Natural killer cell treated with Interleukin-12 subunit alpha and Interleukin-12 subunit beta and Interleukin-15 and Interleukin-18, amount 100 ng/mL, for 72 hours (primary cell): ENCODE data around the gene SPNS2. TPM values are rescaled to one million over a fixed set of nuclear protein-coding genes. Genes with fewer than 3 reads are reported as not detected.
A peak's percentile ranks its signal among the peaks of the same experiment; 100 is the strongest.

Source experiments
- ATAC-seq, 2 donors: fragments of 150-1000 bp; cut with Tn5 transposase in 1 of 2; sonication (Bioruptor Pico), chemical (Tn5 transposase) in 1 of 2; 2 replicates each; pipeline ENCODE4 v1.10.0; 2021
- DNase-seq: peaks from one replicate; pipeline ENCODE4 v3.0.0; 2022; ENCODE audit warnings: low spot score
- H3K27ac Mint-ChIP-seq, 2 donors: 1 replicate in 1 of 2; 2 replicates in 1 of 2; pipeline ENCODE4 v1.8.0; 2022; ENCODE audit warnings: mixed read lengths in 2 of 2, mild to moderate bottlenecking in 1 of 2, moderate library complexity in 1 of 2
- H3K27me3 Mint-ChIP-seq, 2 donors: 1 replicate in 1 of 2; 2 replicates in 1 of 2; pipeline ENCODE4 v1.8.0; 2022; ENCODE audit warnings: mixed read lengths in 2 of 2
- H3K36me3 Mint-ChIP-seq: one replicate; pipeline ENCODE4 v1.8.0; 2022; ENCODE audit warnings: mixed read lengths
- H3K4me1 Mint-ChIP-seq, 2 donors: 1 replicate in 1 of 2; 2 replicates in 1 of 2; pipeline ENCODE4 v1.8.0; 2022; ENCODE audit warnings: low read depth in 2 of 2, mixed read lengths in 2 of 2, mild to moderate bottlenecking in 1 of 2
- H3K4me3 Mint-ChIP-seq: one replicate; pipeline ENCODE4 v1.8.0; 2022; ENCODE audit warnings: mixed read lengths
- H3K9me3 Mint-ChIP-seq: 2 replicates; pipeline ENCODE4 v1.8.0; 2022; ENCODE audit warnings: mixed read lengths
- total RNA-seq, 2 donors: library from RNA; stranded (reverse); gene quantifications; one replicate each; pipeline ENCODE4 v1.2.3, GENCODE V29; 2022

SPNS2 gene
- total RNA-seq, 2 donors from 2014 or later = not detected

DNA sequence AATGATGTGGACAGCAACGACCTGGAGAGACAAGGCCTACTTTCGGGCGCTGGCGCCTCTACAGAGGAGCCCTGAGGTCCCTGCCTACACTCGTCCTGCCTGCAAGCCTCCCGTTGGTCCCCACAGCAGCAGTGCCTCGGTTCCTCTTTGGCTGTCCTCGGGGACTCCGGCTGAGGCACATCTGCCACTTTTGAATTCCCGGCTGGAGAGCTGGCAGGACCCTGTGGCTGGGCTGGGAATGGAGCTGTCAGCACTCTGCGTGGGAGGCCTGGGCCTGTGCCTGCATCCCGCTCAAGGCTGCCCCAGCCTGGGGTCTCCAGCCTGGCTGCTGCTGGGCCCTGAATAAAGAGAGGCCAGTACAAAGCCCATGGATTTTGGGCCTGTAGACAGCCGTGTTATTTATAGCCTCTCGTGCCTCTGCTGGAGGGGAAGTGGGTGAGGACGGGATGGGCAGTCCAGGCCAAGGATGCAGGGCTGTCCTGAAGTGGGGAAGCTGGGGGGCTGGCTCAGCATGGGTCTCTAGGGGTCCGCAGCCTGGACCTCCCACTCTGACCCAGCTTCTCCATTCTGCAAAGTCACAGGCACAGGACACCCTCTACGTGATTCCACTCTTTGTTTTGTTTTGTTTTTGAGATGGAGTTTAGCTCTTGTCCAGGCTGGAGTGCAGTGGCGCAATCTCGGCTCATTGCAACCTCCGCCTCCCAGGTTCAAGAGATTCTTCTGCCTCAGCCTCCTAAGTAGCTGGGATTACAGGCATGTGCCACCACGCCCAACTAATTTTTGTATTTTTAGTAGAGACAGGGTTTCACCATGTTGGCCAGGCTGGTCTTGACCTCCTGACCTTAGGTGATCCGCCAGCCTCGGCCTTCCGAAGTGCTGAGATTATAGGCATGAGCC lies 10.6 kb upstream of the SPNS2 start:
- H3K4me3 Mint-ChIP-seq = no peak overlapping the region
- peaks cover 18 to 23% of the 10 kb centered on the region in 2 donors for H3K4me1 Mint-ChIP-seq
- no peak for ATAC-seq
- no peaks in the 10 kb centered on the region for H3K36me3 Mint-ChIP-seq
- no peak overlapping the region for H3K27ac Mint-ChIP-seq
- peaks cover 0 to 6% of the 10 kb centered on the region in 2 donors for H3K27me3 Mint-ChIP-seq
- H3K9me3 Mint-ChIP-seq = no peaks in the 10 kb centered on the region
- no peak for DNase-seq

- H3K4me3 Mint-ChIP-seq = no peak overlapping the region
- H3K9me3 Mint-ChIP-seq = no peaks in the 10 kb centered on the region
- peaks cover 18 to 19% of the 10 kb centered on the region in 2 donors for H3K4me1 Mint-ChIP-seq
- DNase-seq = no peak
- peaks cover 0 to 6% of the 10 kb centered on the region in 2 donors for H3K27me3 Mint-ChIP-seq
- H3K27ac Mint-ChIP-seq = no peak overlapping the region
- H3K36me3 Mint-ChIP-seq = no peaks in the 10 kb centered on the region
- no peak for ATAC-seq
Measured at GRCh38 chr17:4488989-4489595, 9.6 kb upstream of the SPNS2 start.

GRCh38 chr17:4490109-4490591 lies 8.5 kb upstream of the SPNS2 start:
- H3K9me3 Mint-ChIP-seq = no peaks in the 10 kb centered on the region
- peaks cover 0 to 6% of the 10 kb centered on the region in 2 donors for H3K27me3 Mint-ChIP-seq
- no peak for DNase-seq
- no peaks in the 10 kb centered on the region for H3K36me3 Mint-ChIP-seq
- no peak overlapping the region for H3K4me3 Mint-ChIP-seq
- peaks cover 13 to 14% of the 10 kb centered on the region in 2 donors for H3K4me1 Mint-ChIP-seq
- ATAC-seq = no peak
- no peak overlapping the region for H3K27ac Mint-ChIP-seq

- DNase-seq = no peak
- Mint-ChIP-seq H3K4me1 (peaks cover 12 to 13% of the 10 kb centered on the region in 2 donors), H3K27ac (no peak overlapping the region)
Measured at GRCh38 chr17:4490637-4491061, 8.0 kb upstream of the SPNS2 start.

DNA sequence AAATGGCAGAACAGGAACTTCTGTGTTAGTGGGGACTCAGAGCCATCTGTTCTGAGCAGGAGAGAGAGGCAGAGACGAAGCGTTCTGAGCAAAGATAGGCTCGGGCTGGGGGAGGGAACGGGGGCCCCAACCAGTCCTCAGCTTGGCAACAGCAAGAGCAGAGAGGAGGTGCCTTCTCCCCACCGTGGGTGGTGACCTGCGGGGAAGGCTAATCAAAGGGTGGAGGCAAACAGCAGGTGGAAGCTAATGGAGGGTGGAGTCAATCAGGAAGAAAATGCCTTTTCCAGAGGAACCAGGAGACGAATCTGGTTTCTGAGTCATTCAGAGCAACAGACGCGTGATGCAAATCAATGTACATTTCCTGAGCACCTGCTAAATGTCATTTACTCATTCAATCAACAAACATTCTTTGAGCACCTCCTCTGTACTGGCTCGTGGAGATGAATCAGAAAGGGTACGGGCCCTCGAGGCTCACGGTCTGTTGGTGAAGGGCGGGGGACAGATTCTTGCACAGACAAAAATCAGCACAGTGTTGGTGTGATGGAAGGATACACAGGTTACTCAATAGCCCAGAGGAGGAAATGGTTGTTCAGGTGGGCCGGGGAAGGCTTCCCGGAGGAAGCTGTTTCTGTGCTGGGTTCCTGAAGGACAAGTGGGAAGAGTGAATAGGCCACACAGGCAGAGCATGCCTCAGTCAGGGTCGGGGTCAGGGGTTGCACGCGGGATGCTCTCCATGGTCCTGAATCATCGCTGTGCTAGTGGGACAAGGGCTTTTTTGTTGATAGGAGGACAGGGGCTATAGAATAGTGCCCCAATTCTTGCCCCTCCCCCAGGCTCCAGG lies 5.7 kb upstream of the SPNS2 start:
- no peak for DNase-seq
- no peaks in the 10 kb centered on the region for H3K36me3 Mint-ChIP-seq
- no peak for ATAC-seq

More at GRCh38 chr17:4490637-4491061, 8.0 kb upstream of the SPNS2 start:
- no peaks in the 10 kb centered on the region for H3K9me3 Mint-ChIP-seq
- no peak for ATAC-seq
- H3K27me3 Mint-ChIP-seq = peaks cover 0 to 6% of the 10 kb centered on the region in 2 donors
- H3K36me3 Mint-ChIP-seq = no peaks in the 10 kb centered on the region
- H3K4me3 Mint-ChIP-seq = no peak overlapping the region

DNA sequence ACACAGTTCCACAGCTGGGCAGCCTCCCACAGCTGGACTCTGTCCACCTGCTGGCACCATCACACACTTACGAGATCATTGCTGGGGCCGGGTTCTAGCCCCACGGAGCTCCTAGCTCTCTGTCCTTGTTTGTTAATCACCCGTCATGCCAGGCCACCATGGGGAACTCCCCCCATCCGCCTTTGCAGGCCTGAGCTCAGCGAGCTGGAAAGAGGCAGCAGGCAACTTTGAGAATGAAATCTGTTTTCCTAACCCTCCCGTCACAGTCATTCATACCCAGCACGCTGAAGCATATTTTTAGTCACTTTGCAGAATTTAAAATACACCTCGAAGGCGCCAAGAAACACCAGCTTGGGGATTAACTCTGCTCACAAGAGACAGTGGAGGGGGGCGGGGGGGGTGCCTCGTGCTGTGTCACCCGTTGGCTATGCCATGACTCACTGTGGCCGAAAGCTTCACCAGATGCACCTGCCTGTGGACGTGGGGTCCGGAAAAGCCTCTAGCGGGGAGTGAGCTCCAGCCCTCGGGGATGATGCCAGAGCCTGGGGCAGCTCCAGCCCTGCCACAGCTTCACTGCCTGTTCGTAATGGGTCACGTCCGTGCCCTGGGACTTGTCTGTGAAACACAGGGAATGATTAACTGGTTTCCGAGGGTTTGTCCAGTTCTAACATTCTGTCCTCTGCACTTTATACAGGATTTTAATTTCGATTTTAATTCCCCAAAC lies 1.4 kb upstream of the SPNS2 start:
- Mint-ChIP-seq H3K27ac (no peak overlapping the region), H3K4me1 (peaks cover 13 to 19% of the 10 kb centered on the region in 2 donors), H3K9me3 (no peaks in the 10 kb centered on the region), H3K4me3 (no peak overlapping the region), H3K36me3 (no peaks in the 10 kb centered on the region), H3K27me3 (peaks cover 17 to 28% of the 10 kb centered on the region in 2 donors)
- ATAC-seq (no peak), DNase-seq (no peak)

More for the DNA sequence above, 5.7 kb upstream of the SPNS2 start:
- Mint-ChIP-seq H3K4me1 (peaks cover 0 to 3% of the 10 kb centered on the region in 2 donors), H3K27ac (no peak overlapping the region), H3K27me3 (peaks cover 0 to 6% of the 10 kb centered on the region in 2 donors), H3K4me3 (no peak overlapping the region), H3K9me3 (no peaks in the 10 kb centered on the region)

GRCh38 chr17:4499431-4500190 lies 930 bp downstream of the SPNS2 start:
- Mint-ChIP-seq H3K4me3 (peak overlapping the region; percentile 77), H3K9me3 (no peaks in the 10 kb centered on the region), H3K4me1 (peaks cover 13 to 16% of the 10 kb centered on the region in 2 donors), H3K36me3 (no peaks in the 10 kb centered on the region), H3K27ac (no peak overlapping the region), H3K27me3 (peaks cover 26 to 31% of the 10 kb centered on the region in 2 donors)
- DNase-seq (no peak), ATAC-seq (peak in 1 of 2 donors; percentile 7)

DNA sequence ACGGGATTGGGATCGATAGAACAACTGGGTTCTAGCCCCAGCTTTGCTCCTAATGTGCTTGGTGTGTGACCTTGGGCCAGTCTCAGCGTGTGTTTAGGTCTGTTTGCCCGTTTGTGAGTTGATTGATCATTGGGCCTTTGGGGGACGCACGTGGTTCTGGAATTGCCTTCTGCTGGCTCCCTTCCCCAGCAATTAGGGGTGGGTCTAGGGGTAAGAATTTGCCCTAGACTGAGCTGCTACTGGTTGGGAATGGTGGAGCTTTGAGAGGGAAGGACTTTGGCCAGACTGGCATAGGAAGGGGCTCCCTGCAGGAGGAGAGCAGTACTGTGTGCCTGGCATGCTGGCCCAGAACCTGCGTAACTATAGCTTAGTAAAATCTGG lies 1.5 kb downstream of the SPNS2 start:
- no peak overlapping the region for H3K27ac Mint-ChIP-seq
- peaks cover 31% of the 10 kb centered on the region in 2 donors for H3K27me3 Mint-ChIP-seq
- no peaks in the 10 kb centered on the region for H3K36me3 Mint-ChIP-seq

DNA sequence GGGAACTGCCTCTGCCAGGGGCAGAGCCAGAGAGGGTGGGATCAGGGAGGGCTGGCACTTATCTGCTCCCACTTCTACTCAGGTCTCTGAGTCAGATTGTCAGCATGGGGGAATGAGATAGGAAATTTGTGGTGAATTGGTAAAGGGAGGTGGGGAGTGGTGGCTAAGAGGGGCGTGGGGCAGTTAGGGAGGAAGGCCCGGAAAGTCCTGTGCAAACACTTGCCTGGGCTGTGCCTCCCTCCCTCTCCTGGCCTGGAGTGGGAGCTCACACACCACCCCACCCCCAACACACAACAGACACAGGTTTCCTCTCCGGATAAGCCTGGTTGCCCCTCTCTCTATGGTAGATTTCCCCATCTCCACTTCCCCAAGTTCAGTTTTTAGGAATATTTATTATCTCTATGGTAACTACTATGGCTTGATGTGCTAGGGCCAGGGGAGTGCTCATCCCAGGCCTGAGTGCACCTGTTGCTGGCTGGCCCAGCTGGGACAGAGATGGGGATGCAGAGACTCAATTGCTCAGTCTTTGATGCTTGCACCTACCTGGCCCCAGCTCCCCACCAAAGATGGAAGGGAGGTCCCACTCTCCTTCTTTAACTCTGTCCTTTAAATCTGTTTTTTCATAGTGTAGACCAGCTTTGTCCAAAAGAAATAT lies 2.7 kb downstream of the SPNS2 start:
- Mint-ChIP-seq H3K36me3 (no peaks in the 10 kb centered on the region), H3K4me1 (peaks cover 13 to 16% of the 10 kb centered on the region in 2 donors), H3K9me3 (no peaks in the 10 kb centered on the region), H3K27ac (no peak overlapping the region), H3K27me3 (peaks cover 31% of the 10 kb centered on the region in 2 donors), H3K4me3 (no peak overlapping the region)
- no peak for ATAC-seq
- no peak for DNase-seq

More for the DNA sequence above, 1.5 kb downstream of the SPNS2 start:
- no peak for ATAC-seq
- DNase-seq = no peak
- Mint-ChIP-seq H3K4me3 (peak overlapping the region; percentile 77), H3K9me3 (no peaks in the 10 kb centered on the region), H3K4me1 (peaks cover 13 to 16% of the 10 kb centered on the region in 2 donors)

- DNase-seq (no peak), ATAC-seq (no peak)
- no peaks in the 10 kb centered on the region for H3K9me3 Mint-ChIP-seq
- peaks cover 31 to 34% of the 10 kb centered on the region in 2 donors for H3K27me3 Mint-ChIP-seq
- no peak overlapping the region for H3K27ac Mint-ChIP-seq
- H3K4me3 Mint-ChIP-seq = no peak overlapping the region
- peaks cover 13 to 19% of the 10 kb centered on the region in 2 donors for H3K4me1 Mint-ChIP-seq
- no peaks in the 10 kb centered on the region for H3K36me3 Mint-ChIP-seq
Measured at GRCh38 chr17:4502466-4503154, 3.9 kb downstream of the SPNS2 start.

DNA sequence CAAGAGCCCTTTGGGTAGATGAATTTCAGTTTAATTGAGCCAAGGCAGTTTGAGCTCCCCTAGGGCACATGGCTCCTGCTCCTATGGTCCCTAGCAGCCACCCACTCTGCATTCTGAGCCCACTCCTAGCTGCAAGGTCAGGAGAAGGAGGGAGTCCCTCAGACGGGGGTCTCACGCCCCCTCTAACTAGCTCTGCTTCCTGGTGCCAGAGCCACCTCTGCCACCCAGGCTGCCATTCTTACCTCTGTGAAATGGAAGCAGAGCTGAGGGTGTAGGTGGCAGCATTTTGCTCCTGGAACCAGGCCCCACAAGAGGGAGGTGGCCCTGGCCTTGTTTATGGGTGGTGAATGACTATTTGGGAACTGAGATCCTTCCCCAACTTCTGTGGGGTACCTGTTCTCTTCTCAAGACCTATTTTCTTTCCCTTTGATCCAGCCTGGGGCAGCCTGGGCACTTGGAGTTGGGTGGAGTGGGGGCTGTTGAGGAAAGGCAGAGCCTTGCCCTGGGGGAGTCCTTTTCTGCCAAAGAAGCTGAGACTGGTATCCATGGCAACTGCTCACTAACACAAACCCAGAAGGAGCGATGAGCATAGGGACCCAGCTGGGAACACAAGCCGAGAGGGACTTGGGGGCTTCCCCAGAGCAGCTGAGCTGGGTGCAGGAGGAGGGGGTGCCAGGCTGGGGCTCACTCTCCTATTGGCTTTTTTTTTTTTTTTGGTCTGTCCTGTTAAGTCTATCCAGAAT lies 4.8 kb downstream of the SPNS2 start:
- no peaks in the 10 kb centered on the region for H3K36me3 Mint-ChIP-seq
- H3K27me3 Mint-ChIP-seq = peaks cover 31 to 34% of the 10 kb centered on the region in 2 donors
- H3K4me1 Mint-ChIP-seq = peaks cover 13 to 21% of the 10 kb centered on the region in 2 donors
- H3K4me3 Mint-ChIP-seq = no peak overlapping the region
- H3K27ac Mint-ChIP-seq = no peak overlapping the region
- DNase-seq (no peak), ATAC-seq (no peak)
- no peaks in the 10 kb centered on the region for H3K9me3 Mint-ChIP-seq
